ENCODE measurements around the gene COL24A1.
"Not testable (repeated sequence)": the region's sequence is repeated elsewhere in the genome, so short reads cannot be mapped to it uniquely, and the experiment has no call there.

The COL24A1 gene

DNA sequence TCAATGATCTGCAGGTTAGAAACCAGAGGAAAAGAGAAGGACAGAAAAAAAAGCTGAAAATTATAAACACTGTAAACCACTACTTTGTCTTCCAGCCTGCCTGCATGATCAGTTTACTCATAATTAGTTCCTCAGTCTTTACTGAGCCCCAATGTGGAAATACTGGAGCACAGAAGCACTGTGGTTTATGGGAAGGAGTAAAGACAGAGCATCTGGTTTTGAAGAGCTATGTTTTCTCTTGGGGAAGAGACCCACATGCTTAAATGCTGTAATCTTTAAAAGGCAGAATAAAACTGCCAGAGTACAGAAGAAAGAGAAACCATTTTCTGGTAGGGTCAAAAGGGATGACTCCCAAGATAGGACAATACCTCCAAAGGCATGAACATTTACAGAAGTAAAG, 289.4 kb downstream of the COL24A1 start:
- DNase-seq = peak; percentile 20

GRCh38 chr1:85865213-85865612, 291.4 kb downstream of the COL24A1 start:
- no peak for DNase-seq

- no peak for DNase-seq
These were observed 291.8 kb downstream of the COL24A1 start for GRCh38 chr1:85864727-85865126.

DNA sequence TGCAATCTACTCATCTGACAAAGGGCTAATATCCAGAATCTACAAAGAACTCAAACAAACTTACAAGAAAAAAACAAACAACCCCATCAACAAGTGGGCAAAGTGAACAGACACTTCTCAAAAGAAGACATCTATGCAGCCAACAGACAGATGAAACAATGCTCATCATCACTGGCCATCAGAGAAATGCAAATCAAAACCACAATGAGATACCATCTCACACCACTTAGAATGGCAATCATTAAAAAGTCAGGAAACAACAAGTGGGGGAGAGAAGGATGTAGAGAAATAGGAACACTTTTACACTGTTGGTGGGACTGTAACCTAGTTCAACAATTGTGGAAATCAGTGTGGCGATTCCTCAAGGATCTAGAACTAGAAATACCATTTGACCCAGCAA, 292.9 kb downstream of the COL24A1 start:
- not testable (repeated sequence) for DNase-seq

GRCh38 chr1:85862456-85862855, 294.1 kb downstream of the COL24A1 start:
- DNase-seq = no peak

DNA sequence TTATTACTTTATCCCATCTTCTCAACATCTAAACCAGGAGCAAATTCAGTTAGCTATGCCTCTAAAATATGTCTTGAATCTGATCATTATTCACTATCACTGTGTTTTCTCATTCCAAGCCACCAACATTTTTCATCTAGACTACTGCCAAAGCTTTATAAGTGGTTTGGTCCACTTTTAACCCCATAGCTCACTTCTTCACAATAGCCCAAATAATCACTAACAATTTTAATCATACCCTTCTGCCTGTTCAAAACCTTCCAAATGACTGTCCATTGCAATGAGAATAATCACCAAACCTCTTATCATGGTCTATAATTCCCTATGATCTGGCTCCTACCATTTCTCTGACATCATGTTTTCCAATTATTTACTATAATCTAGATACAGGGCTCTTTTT, 298.6 kb downstream of the COL24A1 start:
- no peak for DNase-seq

DNA sequence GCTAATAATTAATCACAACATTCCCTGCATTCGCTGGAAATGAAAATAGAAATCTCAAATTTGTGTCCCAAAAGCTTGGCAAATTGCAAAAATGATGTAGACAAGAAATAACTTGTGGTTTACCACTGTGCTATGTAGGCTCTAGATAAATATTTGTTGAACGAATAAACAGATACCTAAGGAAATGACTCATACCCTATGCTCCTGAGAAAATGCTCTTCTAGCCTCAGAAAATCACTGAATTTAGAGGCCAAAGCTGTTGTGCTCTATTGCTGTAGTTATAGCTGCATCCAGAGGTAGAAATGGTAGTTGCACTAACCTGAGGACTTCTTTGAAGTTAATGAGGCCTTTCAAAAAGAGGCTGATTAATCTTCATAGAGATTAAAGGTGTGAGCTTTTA, 306.3 kb downstream of the COL24A1 start:
- DNase-seq = peak; percentile 58

- DNase-seq = no peak
These were observed 306.9 kb downstream of the COL24A1 start for GRCh38 chr1:85849660-85850059.

GRCh38 chr1:85847356-85847755, 309.2 kb downstream of the COL24A1 start:
- no peak for DNase-seq

GRCh38 chr1:85846706-85847105, 309.9 kb downstream of the COL24A1 start:
- no peak for DNase-seq

GRCh38 chr1:85839459-85839858, 317.1 kb downstream of the COL24A1 start:
- DNase-seq = no peak

DNA sequence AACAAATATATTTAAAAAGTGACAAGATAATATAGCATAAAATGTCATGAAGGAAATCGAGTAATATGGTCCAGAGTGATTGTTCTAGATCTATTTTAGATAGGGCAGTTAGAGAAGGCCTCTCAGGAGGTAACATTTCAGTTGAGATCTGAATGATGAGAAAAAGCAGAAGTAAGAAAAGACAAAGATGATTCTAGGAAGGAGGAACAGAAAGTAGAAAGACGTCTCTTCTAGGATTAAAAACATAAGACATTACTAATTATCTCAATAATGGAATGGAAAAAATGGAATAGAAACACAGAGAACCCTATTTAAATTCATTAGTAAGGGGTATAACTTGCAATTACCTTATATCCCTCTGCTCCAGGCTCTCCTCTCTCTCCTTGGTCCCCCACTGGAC, 318.3 kb downstream of the COL24A1 start:
- peak; percentile 73 for DNase-seq

- peak; percentile 21 for DNase-seq
These were observed 319.8 kb downstream of the COL24A1 start for GRCh38 chr1:85836736-85837135.

DNA sequence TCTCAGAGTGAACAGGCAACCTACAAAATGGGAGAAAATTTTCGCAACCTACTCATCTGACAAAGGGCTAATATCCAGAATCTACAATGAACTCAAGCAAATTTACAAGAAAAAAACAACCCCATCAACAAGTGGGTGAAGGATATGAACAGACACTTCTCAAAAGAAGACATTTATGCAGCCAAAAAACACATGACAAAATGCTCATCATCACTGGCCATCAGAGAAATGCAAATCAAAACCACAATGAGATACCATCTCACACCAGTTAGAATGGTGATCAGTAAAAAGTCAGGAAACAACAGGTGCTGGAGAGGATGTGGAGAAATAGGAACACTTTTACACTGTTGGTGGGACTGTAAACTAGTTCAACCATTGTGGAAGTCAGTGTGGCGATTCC, 323.4 kb downstream of the COL24A1 start:
- DNase-seq = not testable (repeated sequence)

- no peak for DNase-seq
These were observed 325.7 kb downstream of the COL24A1 start for GRCh38 chr1:85830837-85831236.

DNA sequence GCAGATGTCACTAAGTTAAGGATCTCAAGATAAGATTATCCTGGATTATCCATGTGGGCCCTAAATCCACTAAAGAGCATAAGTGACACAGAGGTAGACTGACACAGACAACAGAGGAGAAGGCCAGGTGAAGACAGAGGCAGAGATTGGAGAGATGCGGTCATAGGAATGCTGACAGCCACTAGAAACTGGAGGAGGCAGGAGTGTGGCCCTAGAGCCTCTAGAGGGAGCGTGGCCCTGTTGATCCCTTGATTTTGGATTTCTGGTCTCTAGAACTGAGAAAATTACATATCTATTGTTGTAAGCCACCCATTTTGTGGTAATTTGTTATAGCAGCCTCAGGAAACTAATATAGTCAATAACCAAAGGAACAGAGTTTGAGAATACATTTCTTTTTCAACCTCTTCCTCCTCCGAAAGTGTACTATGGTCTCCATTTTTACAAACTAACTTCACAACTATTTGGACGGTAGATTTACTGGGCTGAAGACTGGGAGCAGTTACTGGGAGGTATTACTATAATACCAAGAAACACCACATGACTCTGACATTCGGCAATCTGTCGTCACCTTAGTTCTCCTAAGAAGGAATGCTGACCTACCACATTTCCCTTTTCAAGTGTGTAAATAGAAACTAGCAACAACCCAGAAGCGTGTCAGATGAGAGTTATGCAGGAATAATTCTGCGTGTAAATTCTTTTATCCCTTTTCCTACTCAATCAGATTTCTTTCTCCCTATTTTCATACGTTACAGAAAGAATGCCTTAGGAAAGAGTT, 332.3 kb downstream of the COL24A1 start:
- no peak for DNase-seq

DNA sequence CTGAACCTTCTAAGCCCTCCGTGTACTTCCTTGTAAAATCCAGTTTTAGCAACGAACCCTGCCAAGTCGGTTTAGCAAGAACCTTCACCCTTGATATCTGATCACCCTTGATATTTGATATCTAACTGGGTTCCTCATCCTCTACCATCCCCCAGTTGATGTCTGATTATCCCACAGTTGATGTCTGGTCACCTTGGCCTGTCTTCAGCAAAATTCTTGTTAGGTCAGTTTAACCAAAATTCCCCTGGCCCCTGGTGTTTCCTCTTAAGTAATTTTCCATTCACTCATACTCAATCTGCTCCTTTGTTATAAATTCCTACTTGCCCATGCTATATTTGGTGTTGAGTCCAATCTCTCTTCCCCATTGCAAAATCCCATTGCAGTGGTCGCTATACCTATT, 333.9 kb downstream of the COL24A1 start:
- peak; percentile 6 for DNase-seq

- DNase-seq = peak; percentile 4
These were observed 338.2 kb downstream of the COL24A1 start for GRCh38 chr1:85818371-85818770.

DNA sequence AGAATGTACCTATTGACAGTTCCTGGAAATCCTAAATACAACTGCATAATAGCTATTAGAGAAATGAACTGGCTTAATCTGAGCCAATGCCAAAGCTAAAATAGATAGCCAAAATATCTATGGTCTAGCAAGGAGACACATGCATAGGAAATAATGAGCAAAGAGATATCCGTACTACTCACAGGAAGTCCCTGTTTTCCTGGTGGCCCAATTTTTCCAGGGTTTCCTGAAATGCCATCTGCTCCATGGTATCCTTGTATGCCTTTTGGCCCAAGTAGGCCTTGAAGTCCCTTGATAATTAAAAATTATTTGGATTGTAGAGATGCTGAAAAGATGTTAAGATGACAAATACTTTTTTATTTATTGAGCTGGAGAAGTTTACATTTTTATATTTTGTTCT, 340.0 kb downstream of the COL24A1 start:
- no peak for DNase-seq

GRCh38 chr1:85815906-85816305, 340.7 kb downstream of the COL24A1 start:
- DNase-seq = no peak

GRCh38 chr1:85806236-85806965, 350.2 kb downstream of the COL24A1 start:
- no peak for DNase-seq

DNA sequence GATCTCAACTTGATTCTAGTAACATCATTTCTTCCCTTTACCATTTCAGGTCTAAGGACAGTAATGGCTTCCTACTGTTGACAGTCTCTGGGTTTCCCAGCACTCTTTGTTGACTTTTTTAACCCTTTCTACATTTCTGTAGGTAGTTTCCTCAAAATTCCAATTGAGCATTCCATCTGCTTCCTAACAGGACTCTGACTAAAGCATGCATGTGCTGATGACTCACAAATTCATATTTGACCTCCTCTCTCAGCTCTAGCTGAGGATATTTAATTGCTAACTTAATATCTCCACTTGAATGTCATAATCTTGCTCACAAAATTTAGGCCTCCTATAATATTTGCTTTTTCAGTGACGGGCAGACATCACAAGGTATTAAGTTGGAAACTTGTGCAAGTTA, 355.1 kb downstream of the COL24A1 start:
- no peak for DNase-seq

DNA sequence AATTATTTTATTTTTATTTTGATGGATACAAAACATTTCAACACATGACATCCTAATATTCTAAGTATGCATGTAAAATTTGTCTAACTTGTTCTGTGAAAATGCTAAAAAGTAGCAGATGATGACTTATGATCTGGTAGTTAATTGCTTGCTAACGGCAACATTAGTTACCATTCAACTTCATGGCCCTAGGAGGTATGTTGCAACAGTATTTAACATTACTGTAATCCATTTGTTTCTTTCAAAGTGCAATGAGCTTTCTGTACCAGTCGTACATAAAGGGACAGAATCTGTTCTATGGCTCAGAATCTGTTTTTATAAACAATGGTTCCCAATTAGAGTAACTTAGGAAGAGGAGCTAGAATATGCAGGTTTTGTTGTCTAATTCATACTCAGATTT, 356.8 kb downstream of the COL24A1 start:
- no peak for DNase-seq

DNA sequence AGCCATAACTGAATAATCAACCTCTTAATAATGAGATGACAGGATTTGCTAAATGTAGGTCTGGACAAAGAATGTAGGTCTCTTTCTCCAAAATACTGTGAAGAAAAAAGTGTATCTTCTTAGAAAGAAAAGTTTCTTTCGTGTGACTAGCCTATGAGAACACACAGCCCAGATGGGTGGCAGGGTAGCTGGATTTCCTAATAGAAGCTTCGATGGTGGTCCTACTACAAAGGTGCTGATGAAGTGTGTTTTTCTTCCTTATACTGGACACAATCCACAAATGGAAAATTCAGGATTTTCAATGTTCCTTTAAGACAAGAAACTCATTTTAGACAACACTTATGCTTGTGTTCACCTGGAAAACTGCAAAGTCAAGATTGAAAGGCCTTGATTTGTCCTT, 358.2 kb downstream of the COL24A1 start:
- DNase-seq = no peak

- DNase-seq = not testable (repeated sequence)
These were observed 379.6 kb downstream of the COL24A1 start for GRCh38 chr1:85777021-85777420.
